ENCODE measurements around the gene UPB1. TPM values are rescaled to one million over a fixed set of nuclear protein-coding genes. Genes with fewer than 3 reads are reported as not detected.

Gene UPB1
- total and polyA plus RNA-seq, 2 donors: 0.14 to 0.90 TPM

GRCh38 chr22:24503137-24503842, 8.2 kb downstream of the UPB1 start:
- no peak overlapping the region for H3K4me3 ChIP-seq (ENCODE audit: low read depth, low read length)
- H3K4me1 ChIP-seq (ENCODE audit: insufficient read depth): no peaks in the 10 kb centered on the region
- no peak for DNase-seq (ENCODE audit: extremely low spot score)
- H3K36me3 ChIP-seq (ENCODE audit: insufficient read depth): no peaks in the 10 kb centered on the region
- H3K27ac ChIP-seq (ENCODE audit: low read depth): no peak overlapping the region
- 77% methylated on average over 7 of the region's 7 CpGs for WGBS

GRCh38 chr22:24503843-24504338, 8.8 kb downstream of the UPB1 start:
- no peak for DNase-seq (ENCODE audit: extremely low spot score)
- Histone ChIP-seq H3K27ac (ENCODE audit: low read depth) (no peak overlapping the region), H3K36me3 (ENCODE audit: insufficient read depth) (no peaks in the 10 kb centered on the region), H3K4me3 (ENCODE audit: low read depth, low read length) (no peak overlapping the region), H3K4me1 (ENCODE audit: insufficient read depth) (no peaks in the 10 kb centered on the region)
- 92% methylated on average over 5 of the region's 5 CpGs for whole genome bisulfite sequencing

- 91% methylated on average over 2 of the region's 2 CpGs for WGBS
Measured at GRCh38 chr22:24504540-24504939, 9.4 kb downstream of the UPB1 start.

GRCh38 chr22:24504956-24505736, 10.0 kb downstream of the UPB1 start:
- H3K4me3 ChIP-seq (ENCODE audit: low read depth, low read length): no peak overlapping the region
- WGBS: 93% methylated on average over 3 of the region's 3 CpGs
- no peaks in the 10 kb centered on the region for H3K36me3 ChIP-seq (ENCODE audit: insufficient read depth)
- no peak for DNase-seq (ENCODE audit: extremely low spot score)
- no peak overlapping the region for H3K27ac ChIP-seq (ENCODE audit: low read depth)
- H3K4me1 ChIP-seq (ENCODE audit: insufficient read depth): no peaks in the 10 kb centered on the region

More at GRCh38 chr22:24504540-24504939, 9.4 kb downstream of the UPB1 start:
- Histone ChIP-seq H3K4me1 (ENCODE audit: insufficient read depth) (no peaks in the 10 kb centered on the region), H3K36me3 (ENCODE audit: insufficient read depth) (no peaks in the 10 kb centered on the region), H3K27ac (ENCODE audit: low read depth) (no peak overlapping the region), H3K4me3 (ENCODE audit: low read depth, low read length) (no peak overlapping the region)
- DNase-seq (ENCODE audit: extremely low spot score): no peak

- no peak for DNase-seq (ENCODE audit: extremely low spot score)
- H3K27ac ChIP-seq (ENCODE audit: low read depth): no peak overlapping the region
- WGBS: 71% methylated on average over 6 of the region's 6 CpGs
- no peak overlapping the region for H3K4me3 ChIP-seq (ENCODE audit: low read depth, low read length)
- no peaks in the 10 kb centered on the region for H3K4me1 ChIP-seq (ENCODE audit: insufficient read depth)
- H3K36me3 ChIP-seq (ENCODE audit: insufficient read depth): no peaks in the 10 kb centered on the region
Measured at GRCh38 chr22:24506802-24507438, 11.8 kb downstream of the UPB1 start.

- Histone ChIP-seq H3K4me3 (ENCODE audit: low read depth, low read length) (no peak overlapping the region), H3K4me1 (ENCODE audit: insufficient read depth) (no peaks in the 10 kb centered on the region), H3K36me3 (ENCODE audit: insufficient read depth) (no peaks in the 10 kb centered on the region), H3K27ac (ENCODE audit: low read depth) (no peak overlapping the region)
- 70% methylated on average over 7 of the region's 7 CpGs for WGBS
- no peak for DNase-seq (ENCODE audit: extremely low spot score)
Measured at GRCh38 chr22:24507716-24508115, 12.6 kb downstream of the UPB1 start.

- Histone ChIP-seq H3K36me3 (ENCODE audit: insufficient read depth) (no peaks in the 10 kb centered on the region), H3K4me1 (ENCODE audit: insufficient read depth) (no peaks in the 10 kb centered on the region), H3K4me3 (ENCODE audit: low read depth, low read length) (no peak overlapping the region), H3K27ac (ENCODE audit: low read depth) (no peak overlapping the region)
- no peak for DNase-seq (ENCODE audit: extremely low spot score)
- WGBS: 37% methylated on average over 10 of the region's 10 CpGs
Measured at GRCh38 chr22:24510637-24511625, 15.8 kb downstream of the UPB1 start.

- Histone ChIP-seq H3K36me3 (ENCODE audit: insufficient read depth) (no peaks in the 10 kb centered on the region), H3K27ac (ENCODE audit: low read depth) (no peak overlapping the region), H3K4me1 (ENCODE audit: insufficient read depth) (no peaks in the 10 kb centered on the region), H3K4me3 (ENCODE audit: low read depth, low read length) (no peak overlapping the region)
- no peak for DNase-seq (ENCODE audit: extremely low spot score)
- WGBS: 71% methylated on average over 3 of the region's 3 CpGs
Measured at GRCh38 chr22:24512043-24512442, 16.9 kb downstream of the UPB1 start.

GRCh38 chr22:24513378-24514240, 18.5 kb downstream of the UPB1 start:
- H3K36me3 ChIP-seq (ENCODE audit: insufficient read depth): no peaks in the 10 kb centered on the region
- 91% methylated on average over 9 of the region's 9 CpGs for WGBS
- no peak overlapping the region for H3K27ac ChIP-seq (ENCODE audit: low read depth)
- H3K4me1 ChIP-seq (ENCODE audit: insufficient read depth): no peaks in the 10 kb centered on the region
- no peak overlapping the region for H3K4me3 ChIP-seq (ENCODE audit: low read depth, low read length)
- no peak for DNase-seq (ENCODE audit: extremely low spot score)

- Histone ChIP-seq H3K27ac (ENCODE audit: low read depth) (no peak overlapping the region), H3K4me3 (ENCODE audit: low read depth, low read length) (no peak overlapping the region), H3K36me3 (ENCODE audit: insufficient read depth) (no peaks in the 10 kb centered on the region), H3K4me1 (ENCODE audit: insufficient read depth) (no peaks in the 10 kb centered on the region)
- no peak for DNase-seq (ENCODE audit: extremely low spot score)
- 72% methylated on average over 14 of the region's 14 CpGs for WGBS
Measured at GRCh38 chr22:24514241-24515026, 19.3 kb downstream of the UPB1 start.

GRCh38 chr22:24515027-24515338, 19.9 kb downstream of the UPB1 start:
- H3K36me3 ChIP-seq (ENCODE audit: insufficient read depth): no peaks in the 10 kb centered on the region

GRCh38 chr22:24516301-24516737, 21.2 kb downstream of the UPB1 start:
- H3K27ac ChIP-seq (ENCODE audit: low read depth): no peak overlapping the region
- no peak overlapping the region for H3K4me3 ChIP-seq (ENCODE audit: low read depth, low read length)
- no peaks in the 10 kb centered on the region for H3K4me1 ChIP-seq (ENCODE audit: insufficient read depth)
- 15% methylated on average over 3 of the region's 3 CpGs for WGBS
- no peaks in the 10 kb centered on the region for H3K36me3 ChIP-seq (ENCODE audit: insufficient read depth)
- DNase-seq (ENCODE audit: extremely low spot score): peak; percentile 50

More at GRCh38 chr22:24515027-24515338, 19.9 kb downstream of the UPB1 start:
- no peak for DNase-seq (ENCODE audit: extremely low spot score)
- no peak overlapping the region for H3K4me3 ChIP-seq (ENCODE audit: low read depth, low read length)
- 94% methylated on average over 8 of the region's 8 CpGs for WGBS
- no peak overlapping the region for H3K27ac ChIP-seq (ENCODE audit: low read depth)
- no peaks in the 10 kb centered on the region for H3K4me1 ChIP-seq (ENCODE audit: insufficient read depth)

Data from urinary bladder (tissue), 4 donors.